ENCODE measurements around the gene SLAIN1.

DNA sequence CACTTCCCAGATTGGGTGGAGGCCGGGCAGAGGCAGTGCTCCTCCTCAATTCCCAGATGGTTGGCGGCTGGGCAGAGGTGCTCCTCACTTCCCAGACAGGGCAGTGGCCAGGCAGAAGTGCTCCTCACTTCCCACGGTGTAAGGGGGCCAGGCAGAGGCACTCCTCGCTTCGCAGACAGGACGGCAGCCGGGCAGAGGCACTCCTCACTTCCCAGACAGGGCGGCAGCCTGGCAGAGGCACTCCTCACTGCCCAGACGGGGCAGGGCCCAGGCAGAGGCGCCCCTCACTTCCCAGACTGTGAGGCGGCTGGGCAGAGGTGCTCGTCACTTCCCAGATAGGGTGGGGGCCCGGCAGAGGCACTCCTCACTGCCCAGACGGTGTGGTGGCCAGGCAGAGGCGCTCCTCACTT, 36.6 kb upstream of the SLAIN1 start:
- no peak for TF ChIP-seq POLR2AphosphoS5 (IDR thresholded peaks at IDR 0.05; ENCODE audit: low read length)
- TF ChIP-seq MAX (IDR thresholded peaks at IDR 0.05; ENCODE audit: low read depth, low read length): no peak
- TF ChIP-seq ZBTB33 (IDR thresholded peaks at IDR 0.05): no peak
- TF ChIP-seq SIX5 (IDR thresholded peaks at IDR 0.05; ENCODE audit: low read depth, low read length, severe bottlenecking): no peak
- TF ChIP-seq RFX5 (IDR thresholded peaks at IDR 0.05; ENCODE audit: low read depth, low read length): no peak
- TF ChIP-seq ZNF592 (IDR thresholded peaks at IDR 0.05): no peak
- TF ChIP-seq ZNF24 (IDR thresholded peaks at IDR 0.05): no peak
- no peak for TF ChIP-seq RAD21 (IDR thresholded peaks at IDR 0.05; ENCODE audit: insufficient read depth, low read depth, low read length)
- TF ChIP-seq, protein P1, sequence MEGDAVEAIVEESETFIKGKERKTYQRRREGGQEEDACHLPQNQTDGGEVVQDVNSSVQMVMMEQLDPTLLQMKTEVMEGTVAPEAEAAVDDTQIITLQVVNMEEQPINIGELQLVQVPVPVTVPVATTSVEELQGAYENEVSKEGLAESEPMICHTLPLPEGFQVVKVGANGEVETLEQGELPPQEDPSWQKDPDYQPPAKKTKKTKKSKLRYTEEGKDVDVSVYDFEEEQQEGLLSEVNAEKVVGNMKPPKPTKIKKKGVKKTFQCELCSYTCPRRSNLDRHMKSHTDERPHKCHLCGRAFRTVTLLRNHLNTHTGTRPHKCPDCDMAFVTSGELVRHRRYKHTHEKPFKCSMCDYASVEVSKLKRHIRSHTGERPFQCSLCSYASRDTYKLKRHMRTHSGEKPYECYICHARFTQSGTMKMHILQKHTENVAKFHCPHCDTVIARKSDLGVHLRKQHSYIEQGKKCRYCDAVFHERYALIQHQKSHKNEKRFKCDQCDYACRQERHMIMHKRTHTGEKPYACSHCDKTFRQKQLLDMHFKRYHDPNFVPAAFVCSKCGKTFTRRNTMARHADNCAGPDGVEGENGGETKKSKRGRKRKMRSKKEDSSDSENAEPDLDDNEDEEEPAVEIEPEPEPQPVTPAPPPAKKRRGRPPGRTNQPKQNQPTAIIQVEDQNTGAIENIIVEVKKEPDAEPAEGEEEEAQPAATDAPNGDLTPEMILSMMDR (IDR thresholded peaks at IDR 0.05 in 2 of 3, conservative IDR thresholded peaks at IDR 0.05 in 1 of 3; ENCODE audit: control insufficient read depth in 2 of 3, extremely low read depth in 1 of 3, insufficient read depth in 1 of 3, low read depth in 3 of 3, low read length in 3 of 3): no peak

Data from GM12878 (cell line).